Nephron (organoid): Measurements from ENCODE around the gene EPO.
"Not testable (repeated sequence)": the region's sequence is repeated elsewhere in the genome, so short reads cannot be mapped to it uniquely, and the experiment has no call there.

Experiments
- H3K27ac Mint-ChIP-seq, 3 experiments: 2 replicates each; pipeline ENCODE4 v1.8.0; 2020; ENCODE audit warnings: mixed read lengths in 3 of 3, mild to moderate bottlenecking in 2 of 3, moderate library complexity in 1 of 3
- H3K27me3 Mint-ChIP-seq: 2 replicates; pipeline ENCODE4 v1.8.0; 2021; ENCODE audit warnings: low read depth, mild to moderate bottlenecking, moderate library complexity, mixed read lengths
- H3K36me3 Mint-ChIP-seq: 2 replicates; pipeline ENCODE4 v1.8.0; 2020; ENCODE audit warnings: low read depth, mixed read lengths
- H3K4me1 Mint-ChIP-seq: 2 replicates; pipeline ENCODE4 v1.8.0; 2020; ENCODE audit warnings: mixed read lengths
- H3K4me3 Mint-ChIP-seq, 3 experiments: 2 replicates each; pipeline ENCODE4 v1.8.0; 2020; ENCODE audit warnings: mild to moderate bottlenecking in 3 of 3, mixed read lengths in 3 of 3, moderate library complexity in 2 of 3
- H3K9me3 Mint-ChIP-seq: 2 replicates; pipeline ENCODE4 v1.8.0; 2020; ENCODE audit warnings: mixed read lengths
- TF ChIP-seq, protein P1 (sequence below), 3 experiments: fragments of 200-600 bp; sonication (generic); IDR thresholded peaks; one replicate each; pipeline ENCODE4 v1.5.0; 2021; ENCODE audit warnings: antibody characterized with exemption in 3 of 3; ENCODE audit not compliant: unreplicated experiment in 3 of 3

Gene EPO

DNA sequence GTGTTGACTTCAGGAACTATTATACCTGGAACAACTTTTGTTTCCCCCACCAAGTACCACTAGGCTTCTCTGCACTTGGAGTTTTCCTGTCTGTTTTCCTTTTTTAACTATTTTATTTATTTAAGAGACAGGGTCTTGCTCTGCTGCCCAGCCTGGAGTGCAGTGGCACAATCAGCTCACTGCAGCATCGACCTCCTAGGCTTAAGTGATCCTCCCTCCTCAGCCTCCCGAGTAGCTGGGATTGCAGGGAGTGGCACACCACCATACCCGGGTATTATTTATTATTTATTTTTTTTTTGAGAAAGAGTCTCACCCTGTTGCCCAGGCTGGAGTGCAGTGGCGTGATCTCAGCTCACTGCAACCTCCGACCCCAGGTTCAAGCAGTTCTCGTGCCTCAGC is 24.1 kb upstream of the EPO start:
- no peaks in the 10 kb centered on the region for H3K36me3 Mint-ChIP-seq
- H3K4me1 Mint-ChIP-seq, result peaks cover 18% of the 10 kb centered on the region
- peak overlapping the region; percentile 80 to 81 (median 81) for H3K4me3 Mint-ChIP-seq
- H3K27me3 Mint-ChIP-seq, result peaks cover 17% of the 10 kb centered on the region
- peak overlapping the region; percentile 72 to 82 (median 73) for H3K27ac Mint-ChIP-seq
- TF ChIP-seq, protein P1, sequence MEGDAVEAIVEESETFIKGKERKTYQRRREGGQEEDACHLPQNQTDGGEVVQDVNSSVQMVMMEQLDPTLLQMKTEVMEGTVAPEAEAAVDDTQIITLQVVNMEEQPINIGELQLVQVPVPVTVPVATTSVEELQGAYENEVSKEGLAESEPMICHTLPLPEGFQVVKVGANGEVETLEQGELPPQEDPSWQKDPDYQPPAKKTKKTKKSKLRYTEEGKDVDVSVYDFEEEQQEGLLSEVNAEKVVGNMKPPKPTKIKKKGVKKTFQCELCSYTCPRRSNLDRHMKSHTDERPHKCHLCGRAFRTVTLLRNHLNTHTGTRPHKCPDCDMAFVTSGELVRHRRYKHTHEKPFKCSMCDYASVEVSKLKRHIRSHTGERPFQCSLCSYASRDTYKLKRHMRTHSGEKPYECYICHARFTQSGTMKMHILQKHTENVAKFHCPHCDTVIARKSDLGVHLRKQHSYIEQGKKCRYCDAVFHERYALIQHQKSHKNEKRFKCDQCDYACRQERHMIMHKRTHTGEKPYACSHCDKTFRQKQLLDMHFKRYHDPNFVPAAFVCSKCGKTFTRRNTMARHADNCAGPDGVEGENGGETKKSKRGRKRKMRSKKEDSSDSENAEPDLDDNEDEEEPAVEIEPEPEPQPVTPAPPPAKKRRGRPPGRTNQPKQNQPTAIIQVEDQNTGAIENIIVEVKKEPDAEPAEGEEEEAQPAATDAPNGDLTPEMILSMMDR (IDR thresholded peaks at IDR 0.05; ENCODE audit: unreplicated experiment in 3 of 3), result no peak
- no peaks in the 10 kb centered on the region for H3K9me3 Mint-ChIP-seq

GRCh38 chr7:100699018-100699417 is 21.2 kb upstream of the EPO start:
- TF ChIP-seq, protein P1 (IDR thresholded peaks at IDR 0.05; ENCODE audit: unreplicated experiment in 3 of 3), result no peak
- no peaks in the 10 kb centered on the region for H3K9me3 Mint-ChIP-seq
- no peaks in the 10 kb centered on the region for H3K4me1 Mint-ChIP-seq
- no peak overlapping the region for H3K27ac Mint-ChIP-seq
- no peaks in the 10 kb centered on the region for H3K36me3 Mint-ChIP-seq
- no peak overlapping the region for H3K4me3 Mint-ChIP-seq
- H3K27me3 Mint-ChIP-seq, result peaks cover 20% of the 10 kb centered on the region

- not testable (repeated sequence) for H3K4me1 Mint-ChIP-seq, H3K27ac Mint-ChIP-seq, H3K9me3 Mint-ChIP-seq, H3K4me3 Mint-ChIP-seq, H3K36me3 Mint-ChIP-seq
- peaks cover 16% of the 10 kb centered on the region for H3K27me3 Mint-ChIP-seq
These were observed 19.2 kb upstream of the EPO start for GRCh38 chr7:100701089-100701488.

GRCh38 chr7:100705320-100705752 is 14.9 kb upstream of the EPO start:
- H3K27me3 Mint-ChIP-seq, result peaks cover 4% of the 10 kb centered on the region
- H3K36me3 Mint-ChIP-seq, result no peaks in the 10 kb centered on the region
- peak overlapping the region; percentile 98 to 99 (median 99) for H3K4me3 Mint-ChIP-seq
- H3K9me3 Mint-ChIP-seq, result no peaks in the 10 kb centered on the region
- peaks cover 7% of the 10 kb centered on the region for H3K4me1 Mint-ChIP-seq
- H3K27ac Mint-ChIP-seq, result peak overlapping the region; percentile 91 to 97 (median 96)
- TF ChIP-seq, protein P1 (IDR thresholded peaks at IDR 0.05; ENCODE audit: unreplicated experiment in 3 of 3), result peak; percentile 96 to 98 (median 96)

DNA sequence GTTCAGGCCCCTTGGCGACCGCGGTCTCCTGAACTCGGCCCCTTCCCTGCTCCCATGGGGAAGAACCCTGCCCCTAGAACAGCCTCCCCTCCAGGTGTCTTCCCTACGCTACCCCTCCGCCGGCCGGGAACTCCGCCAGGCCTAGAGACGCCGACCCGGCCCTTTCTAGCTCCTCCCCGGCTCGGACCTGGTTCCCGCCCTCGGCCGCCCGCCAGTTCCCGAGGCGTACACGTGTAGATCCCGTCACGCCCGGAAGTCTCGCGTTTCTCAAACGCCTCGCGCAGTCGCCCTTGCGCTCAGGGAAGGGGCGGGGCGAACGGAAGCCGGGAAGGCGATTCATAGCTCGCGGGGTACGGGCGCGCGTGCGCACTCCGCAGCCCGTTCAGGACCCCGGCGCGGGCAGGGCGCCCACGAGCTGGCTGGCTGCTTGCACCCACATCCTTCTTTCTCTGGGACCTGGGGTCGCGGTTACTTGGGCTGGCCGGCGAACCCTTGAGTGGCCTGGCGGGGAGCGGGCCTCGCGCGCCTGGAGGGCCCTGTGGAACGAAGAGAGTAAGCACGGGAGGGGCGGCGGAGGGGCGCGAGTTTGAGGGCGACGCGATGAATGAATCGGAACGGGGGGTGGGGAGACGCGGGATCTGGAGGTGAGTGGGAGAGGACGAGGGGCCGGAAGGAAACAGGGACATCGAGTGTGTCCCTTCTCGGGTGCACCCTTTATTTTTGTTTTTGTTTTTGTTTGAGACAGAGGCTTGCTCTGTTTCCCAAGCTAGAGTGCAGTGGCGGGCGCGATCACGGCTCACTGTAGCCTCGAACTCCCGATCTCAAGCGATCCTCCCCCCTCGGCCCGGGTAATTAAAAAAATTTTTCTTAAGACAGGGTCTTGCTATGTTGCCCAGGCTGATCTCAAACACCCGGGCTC is 14.3 kb upstream of the EPO start, which contains the start of gene POP7:
TSS of gene POP7 (plus strand) at position 369 of the 919 bp plus-strand sequence. CDS start 710 bp downstream, outside the sequence.
- H3K9me3 Mint-ChIP-seq, result no peaks in the 10 kb centered on the region
- H3K27me3 Mint-ChIP-seq, result peaks cover 3% of the 10 kb centered on the region
- TF ChIP-seq, protein P1 (IDR thresholded peaks at IDR 0.05; ENCODE audit: unreplicated experiment in 3 of 3), result no peak
- H3K4me3 Mint-ChIP-seq, result peak within 1 kb of the TSS; percentile 98 to 99 (median 99)
- peaks cover 7% of the 10 kb centered on the region for H3K4me1 Mint-ChIP-seq
- H3K27ac Mint-ChIP-seq, result peak within 1 kb of the TSS; percentile 91 to 97 (median 96)
- no peaks in the 10 kb centered on the region for H3K36me3 Mint-ChIP-seq

GRCh38 chr7:100706672-100707311 is 13.5 kb upstream of the EPO start:
- Mint-ChIP-seq H3K4me1 (peaks cover 7% of the 10 kb centered on the region), H3K27me3 (no peaks in the 10 kb centered on the region)
- TF ChIP-seq, protein P1 (IDR thresholded peaks at IDR 0.05; ENCODE audit: unreplicated experiment in 3 of 3), result no peak

More at GRCh38 chr7:100706672-100707311, 13.5 kb upstream of the EPO start:
- H3K36me3 Mint-ChIP-seq, result no peaks in the 10 kb centered on the region
- peak overlapping the region; percentile 98 to 99 (median 99) for H3K4me3 Mint-ChIP-seq
- H3K27ac Mint-ChIP-seq, result peak overlapping the region; percentile 16 to 97 (median 91)
- H3K9me3 Mint-ChIP-seq, result no peaks in the 10 kb centered on the region
